Measurements from ENCODE around the gene NEAT1.

The NEAT1 gene

DNA sequence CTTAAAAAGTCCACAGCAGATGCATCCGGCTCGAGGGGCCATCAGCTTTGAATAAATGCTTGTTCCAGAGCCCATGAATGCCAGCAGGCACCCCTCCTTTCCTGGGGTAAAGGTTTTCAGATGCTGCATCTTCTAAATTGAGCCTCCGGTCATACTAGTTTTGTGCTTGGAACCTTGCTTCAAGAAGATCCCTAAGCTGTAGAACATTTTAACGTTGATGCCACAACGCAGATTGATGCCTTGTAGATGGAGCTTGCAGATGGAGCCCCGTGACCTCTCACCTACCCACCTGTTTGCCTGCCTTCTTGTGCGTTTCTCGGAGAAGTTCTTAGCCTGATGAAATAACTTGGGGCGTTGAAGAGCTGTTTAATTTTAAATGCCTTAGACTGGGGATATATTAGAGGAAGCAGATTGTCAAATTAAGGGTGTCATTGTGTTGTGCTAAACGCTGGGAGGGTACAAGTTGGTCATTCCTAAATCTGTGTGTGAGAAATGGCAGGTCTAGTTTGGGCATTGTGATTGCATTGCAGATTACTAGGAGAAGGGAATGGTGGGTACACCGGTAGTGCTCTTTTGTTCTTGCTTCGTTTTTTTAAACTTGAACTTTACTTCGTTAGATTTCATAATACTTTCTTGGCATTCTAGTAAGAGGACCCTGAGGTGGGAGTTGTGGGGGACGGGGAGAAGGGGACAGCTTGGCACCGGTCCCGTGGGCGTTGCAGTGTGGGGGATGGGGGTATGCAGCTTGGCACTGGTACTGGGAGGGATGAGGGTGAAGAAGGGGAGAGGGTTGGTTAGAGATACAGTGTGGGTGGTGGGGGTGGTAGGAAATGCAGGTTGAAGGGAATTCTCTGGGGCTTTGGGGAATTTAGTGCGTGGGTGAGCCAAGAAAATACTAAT, 1.9 kb downstream of the NEAT1 start:
- DNase-seq (ENCODE audit: low read depth) = peak; percentile 57
- peak overlapping the region; percentile 70 for H3K4me3 ChIP-seq (ENCODE audit: low read depth, low read length)
- TF ChIP-seq, protein P1, sequence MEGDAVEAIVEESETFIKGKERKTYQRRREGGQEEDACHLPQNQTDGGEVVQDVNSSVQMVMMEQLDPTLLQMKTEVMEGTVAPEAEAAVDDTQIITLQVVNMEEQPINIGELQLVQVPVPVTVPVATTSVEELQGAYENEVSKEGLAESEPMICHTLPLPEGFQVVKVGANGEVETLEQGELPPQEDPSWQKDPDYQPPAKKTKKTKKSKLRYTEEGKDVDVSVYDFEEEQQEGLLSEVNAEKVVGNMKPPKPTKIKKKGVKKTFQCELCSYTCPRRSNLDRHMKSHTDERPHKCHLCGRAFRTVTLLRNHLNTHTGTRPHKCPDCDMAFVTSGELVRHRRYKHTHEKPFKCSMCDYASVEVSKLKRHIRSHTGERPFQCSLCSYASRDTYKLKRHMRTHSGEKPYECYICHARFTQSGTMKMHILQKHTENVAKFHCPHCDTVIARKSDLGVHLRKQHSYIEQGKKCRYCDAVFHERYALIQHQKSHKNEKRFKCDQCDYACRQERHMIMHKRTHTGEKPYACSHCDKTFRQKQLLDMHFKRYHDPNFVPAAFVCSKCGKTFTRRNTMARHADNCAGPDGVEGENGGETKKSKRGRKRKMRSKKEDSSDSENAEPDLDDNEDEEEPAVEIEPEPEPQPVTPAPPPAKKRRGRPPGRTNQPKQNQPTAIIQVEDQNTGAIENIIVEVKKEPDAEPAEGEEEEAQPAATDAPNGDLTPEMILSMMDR (IDR thresholded peaks at IDR 0.05; ENCODE audit: insufficient read depth, low read depth, low read length, missing control alignments) = no peak

DNA sequence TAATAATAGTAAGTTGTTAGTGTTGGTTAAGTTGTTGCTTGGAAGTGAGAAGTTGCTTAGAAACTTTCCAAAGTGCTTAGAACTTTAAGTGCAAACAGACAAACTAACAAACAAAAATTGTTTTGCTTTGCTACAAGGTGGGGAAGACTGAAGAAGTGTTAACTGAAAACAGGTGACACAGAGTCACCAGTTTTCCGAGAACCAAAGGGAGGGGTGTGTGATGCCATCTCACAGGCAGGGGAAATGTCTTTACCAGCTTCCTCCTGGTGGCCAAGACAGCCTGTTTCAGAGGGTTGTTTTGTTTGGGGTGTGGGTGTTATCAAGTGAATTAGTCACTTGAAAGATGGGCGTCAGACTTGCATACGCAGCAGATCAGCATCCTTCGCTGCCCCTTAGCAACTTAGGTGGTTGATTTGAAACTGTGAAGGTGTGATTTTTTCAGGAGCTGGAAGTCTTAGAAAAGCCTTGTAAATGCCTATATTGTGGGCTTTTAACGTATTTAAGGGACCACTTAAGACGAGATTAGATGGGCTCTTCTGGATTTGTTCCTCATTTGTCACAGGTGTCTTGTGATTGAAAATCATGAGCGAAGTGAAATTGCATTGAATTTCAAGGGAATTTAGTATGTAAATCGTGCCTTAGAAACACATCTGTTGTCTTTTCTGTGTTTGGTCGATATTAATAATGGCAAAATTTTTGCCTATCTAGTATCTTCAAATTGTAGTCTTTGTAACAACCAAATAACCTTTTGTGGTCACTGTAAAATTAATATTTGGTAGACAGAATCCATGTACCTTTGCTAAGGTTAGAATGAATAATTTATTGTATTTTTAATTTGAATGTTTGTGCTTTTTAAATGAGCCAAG, 2.7 kb downstream of the NEAT1 start:
- peak overlapping the region; percentile 70 for H3K4me3 ChIP-seq (ENCODE audit: low read depth, low read length)
- DNase-seq (ENCODE audit: low read depth) = peak; percentile 84
- TF ChIP-seq, protein P1 (IDR thresholded peaks at IDR 0.05; ENCODE audit: insufficient read depth, low read depth, low read length, missing control alignments) = no peak

DNA sequence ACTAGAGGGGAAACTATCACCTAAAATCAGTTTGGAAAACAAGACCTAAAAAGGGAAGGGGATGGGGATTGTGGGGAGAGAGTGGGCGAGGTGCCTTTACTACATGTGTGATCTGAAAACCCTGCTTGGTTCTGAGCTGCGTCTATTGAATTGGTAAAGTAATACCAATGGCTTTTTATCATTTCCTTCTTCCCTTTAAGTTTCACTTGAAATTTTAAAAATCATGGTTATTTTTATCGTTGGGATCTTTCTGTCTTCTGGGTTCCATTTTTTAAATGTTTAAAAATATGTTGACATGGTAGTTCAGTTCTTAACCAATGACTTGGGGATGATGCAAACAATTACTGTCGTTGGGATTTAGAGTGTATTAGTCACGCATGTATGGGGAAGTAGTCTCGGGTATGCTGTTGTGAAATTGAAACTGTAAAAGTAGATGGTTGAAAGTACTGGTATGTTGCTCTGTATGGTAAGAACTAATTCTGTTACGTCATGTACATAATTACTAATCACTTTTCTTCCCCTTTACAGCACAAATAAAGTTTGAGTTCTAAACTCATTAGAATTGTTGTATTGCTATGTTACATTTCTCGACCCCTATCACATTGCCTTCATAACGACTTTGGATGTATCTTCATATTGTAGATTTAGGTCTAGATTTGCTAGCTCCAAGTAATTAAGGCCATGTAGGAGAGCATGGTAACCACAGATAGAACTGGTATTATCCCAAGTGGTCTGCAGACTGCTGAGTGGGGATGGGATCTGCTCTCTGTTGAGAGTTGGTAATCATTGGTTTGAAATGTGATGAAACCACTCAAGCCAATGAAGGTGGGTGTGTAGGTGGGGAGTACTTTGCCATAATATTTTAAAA, 3.6 kb downstream of the NEAT1 start:
- TF ChIP-seq, protein P1 (IDR thresholded peaks at IDR 0.05; ENCODE audit: insufficient read depth, low read depth, low read length, missing control alignments) = no peak
- peak overlapping the region; percentile 70 for H3K4me3 ChIP-seq (ENCODE audit: low read depth, low read length)
- peak; percentile 91 for DNase-seq (ENCODE audit: low read depth)

- H3K4me3 ChIP-seq (ENCODE audit: low read depth, low read length) = peak overlapping the region; percentile 70
- TF ChIP-seq, protein P1 (IDR thresholded peaks at IDR 0.05; ENCODE audit: insufficient read depth, low read depth, low read length, missing control alignments) = no peak
- DNase-seq (ENCODE audit: low read depth) = peak; percentile 81
These were observed 4.5 kb downstream of the NEAT1 start for GRCh38 chr11:65426839-65427690.

- DNase-seq (ENCODE audit: low read depth) = peak; percentile 74
- TF ChIP-seq, protein P1 (IDR thresholded peaks at IDR 0.05; ENCODE audit: insufficient read depth, low read depth, low read length, missing control alignments) = no peak
- H3K4me3 ChIP-seq (ENCODE audit: low read depth, low read length) = peak overlapping the region; percentile 70
These were observed 5.3 kb downstream of the NEAT1 start for GRCh38 chr11:65427691-65428577.

Measured in GM12865 (cell line).